SK-N-SH (cell line): ENCODE results near the gene GAPVD1. TPM values are rescaled to one million over a fixed set of nuclear protein-coding genes. Genes with fewer than 3 reads are reported as not detected.

Experiments used
- CTCF ChIA-PET: fragments of 300-600, 350-600 bp; formaldehyde crosslinking; extraction: SDS; loops from one replicate; lab custom pipeline; 2021; lab: Yijun Ruan, JAX
- POLR2A ChIA-PET: fragments of 350-600 bp; sonication (Branson Sonifier 250); formaldehyde crosslinking; extraction: SDS; loops from one replicate; lab custom pipeline; 2020; ENCODE audit warnings: antibody characterized with exemption, inconsistent platforms; lab: Yijun Ruan, JAX
- DNase-seq: peaks from one replicate; pipeline ENCODE4 v3.0.0; 2012
- H2AFZ ChIP-seq: fragments of 200-600 bp; sonication (generic); 2 replicates; pipeline ENCODE4 v1.8.1; 2016; ENCODE audit warnings: antibody characterized with exemption, mild to moderate bottlenecking, low read depth
- H3F3A ChIP-seq: fragments of 200-600 bp; sonication (generic); replicated peaks from 2 replicates; pipeline ENCODE3; 2016; ENCODE audit warnings: antibody characterized with exemption, mild to moderate bottlenecking; ENCODE audit not compliant: insufficient read depth
- H3K27ac ChIP-seq, 2 experiments: fragments of 200-500 bp in 1 of 2; fragments of 200-600 bp in 1 of 2; sonication (Bioruptor generic) in 1 of 2; sonication (generic), shearing (Covaris generic) in 1 of 2; 2 replicates each; pipeline versions ENCODE4 v1.5.1 to v1.6.1; 2014 to 2016; ENCODE audit warnings: low read depth in 2 of 2, inconsistent platforms in 1 of 2, low read length in 1 of 2, mild to moderate bottlenecking in 1 of 2, mixed read lengths in 1 of 2
- H3K27me3 ChIP-seq: fragments of 200-600 bp; sonication (generic), shearing (Covaris generic); 2 replicates; pipeline ENCODE4 v1.6.1; 2016; ENCODE audit warnings: mixed run types; ENCODE audit not compliant: insufficient read depth
- H3K36me3 ChIP-seq, 2 experiments: fragments of 200-500 bp in 1 of 2; fragments of 200-600 bp in 1 of 2; sonication (Bioruptor generic) in 1 of 2; sonication (generic) in 1 of 2; replicated peaks in 1 of 2; 2 replicates each; pipeline versions ENCODE3 to v1.5.1; 2014 to 2016; ENCODE audit warnings: low read length in 1 of 2, mild to moderate bottlenecking in 1 of 2; ENCODE audit not compliant: insufficient read depth in 2 of 2, control insufficient read depth in 1 of 2
- H3K4me1 ChIP-seq, 2 experiments: fragments of 200-500 bp in 1 of 2; fragments of 200-600 bp in 1 of 2; sonication (Bioruptor generic) in 1 of 2; sonication (generic), shearing (Covaris generic) in 1 of 2; 2 replicates each; pipeline versions ENCODE4 v1.5.1 to v1.6.1; 2014 to 2016; ENCODE audit warnings: low read depth in 1 of 2, low read length in 1 of 2, mixed run types in 1 of 2; ENCODE audit not compliant: insufficient read depth in 2 of 2, control insufficient read depth in 1 of 2
- H3K4me2 ChIP-seq: fragments of 200-600 bp; sonication (generic), shearing (Covaris generic); 2 replicates; pipeline ENCODE4 v1.6.1; 2017; ENCODE audit warnings: mixed run types
- H3K4me3 ChIP-seq, 2 experiments: fragments of 200-500 bp in 1 of 2; fragments of 200-600 bp in 1 of 2; sonication (Bioruptor generic) in 1 of 2; sonication (generic), shearing (Covaris generic) in 1 of 2; 2 replicates each; pipeline versions ENCODE4 v1.5.1 to v1.8.1; 2014 to 2016; ENCODE audit warnings: low read depth in 2 of 2, inconsistent platforms in 1 of 2, low read length in 1 of 2, mild to moderate bottlenecking in 1 of 2, mixed read lengths in 1 of 2, moderate library complexity in 1 of 2
- H3K79me2 ChIP-seq: fragments of 200-600 bp; sonication (generic); 2 replicates; pipeline ENCODE4 v1.8.1; 2017; ENCODE audit warnings: mild to moderate bottlenecking; ENCODE audit not compliant: insufficient read depth
- H3K9ac ChIP-seq: fragments of 200-600 bp; sonication (generic); 2 replicates; pipeline ENCODE4 v1.6.1; 2017; ENCODE audit warnings: mixed run types
- H3K9me2 ChIP-seq: fragments of 200-600 bp; sonication (generic); 2 replicates; pipeline ENCODE4 v1.6.1; 2017; ENCODE audit warnings: mixed run types
- H3K9me3 ChIP-seq: fragments of 200-600 bp; sonication (generic); 2 replicates; pipeline ENCODE4 v1.6.1; 2017; ENCODE audit warnings: mixed run types, mild to moderate bottlenecking, moderate library complexity
- H4K20me1 ChIP-seq: fragments of 200-600 bp; sonication (generic); 2 replicates; pipeline ENCODE4 v1.6.1; 2017; ENCODE audit warnings: mild to moderate bottlenecking, mixed run types; ENCODE audit not compliant: insufficient read depth
- EP300 ChIP-seq, 2 experiments: IDR thresholded peaks; 2 replicates each; pipeline versions ENCODE4 v1.4.0 to v1.6.1; 2012; ENCODE audit warnings: borderline replicate concordance in 1 of 2, low read depth in 1 of 2, low read length in 1 of 2
- EZH2phosphoT487 ChIP-seq: fragments of 200-600 bp; sonication (generic); IDR thresholded peaks from 2 replicates; pipeline ENCODE4 v1.6.1; 2017; ENCODE audit warnings: low read depth, mixed run types, mild to moderate bottlenecking, antibody characterized with exemption, moderate library complexity, borderline replicate concordance
- GABPA ChIP-seq: IDR thresholded peaks from 2 replicates; pipeline ENCODE4 v1.4.0; 2012; ENCODE audit warnings: low read depth, mild to moderate bottlenecking
- JUND ChIP-seq: IDR thresholded peaks from 2 replicates; pipeline ENCODE4 v1.4.0; 2012
- NFIC ChIP-seq: IDR thresholded peaks from 2 replicates; pipeline ENCODE4 v1.4.0; 2012; ENCODE audit warnings: borderline replicate concordance
- NRF1 ChIP-seq: IDR thresholded peaks from 2 replicates; pipeline ENCODE4 v1.6.1; 2012; ENCODE audit warnings: low read depth, mild to moderate bottlenecking, low read length
- RFX5 ChIP-seq: IDR thresholded peaks from 2 replicates; pipeline ENCODE4 v1.6.1; 2012; ENCODE audit warnings: mild to moderate bottlenecking, improper control_type of control experiment, low read length
- SMC3 ChIP-seq: IDR thresholded peaks from 2 replicates; pipeline ENCODE4 v1.6.1; 2012; ENCODE audit warnings: low read depth, low read length, improper control_type of control experiment
- TAF1 ChIP-seq: IDR thresholded peaks from 2 replicates; pipeline ENCODE4 v1.6.1; 2012; ENCODE audit warnings: low read depth, mild to moderate bottlenecking, low read length, moderate library complexity, borderline replicate concordance
- TCF12 ChIP-seq: IDR thresholded peaks from 2 replicates; pipeline ENCODE4 v1.4.0; 2012
- TEAD4 ChIP-seq: IDR thresholded peaks from 2 replicates; pipeline ENCODE4 v1.4.0; 2012; ENCODE audit warnings: mild to moderate bottlenecking, borderline replicate concordance; ENCODE audit not compliant: insufficient read depth
- WGBS: methylation state at CpG from one replicate; pipeline ENCODE4 v1.1.6; 2017; ENCODE audit warnings: low lambda C conversion rate; 5-methylcytosine and 5-hydroxymethylcytosine counted together
- polyA plus RNA-seq, 3 experiments: library from polyadenylated mRNA; depleted of rRNA; stranded (reverse); fragments of >200 nt; gene quantifications; 2 replicates each; pipeline ENCODE4 v1.2.3, GENCODE V29; 2012
- TF ChIP-seq, protein P1 (sequence below): IDR thresholded peaks from 2 replicates; pipeline ENCODE4; 2012
- TF ChIP-seq, protein P2 (sequence below): IDR thresholded peaks from 2 replicates; pipeline ENCODE4 v1.6.1; 2012; ENCODE audit warnings: mild to moderate bottlenecking, low read depth, low read length, moderate library complexity
- TF ChIP-seq, protein P3 (sequence below): fragments of 200-600 bp; sonication (generic); IDR thresholded peaks from 2 replicates; pipeline ENCODE4 v1.6.1; 2017; ENCODE audit warnings: antibody characterized with exemption, mild to moderate bottlenecking, moderate library complexity

The GAPVD1 gene
- polyA plus RNA-seq, 1 of the 3 experiments (the other 2 are of a cell fraction) = 10.5 TPM

DNA sequence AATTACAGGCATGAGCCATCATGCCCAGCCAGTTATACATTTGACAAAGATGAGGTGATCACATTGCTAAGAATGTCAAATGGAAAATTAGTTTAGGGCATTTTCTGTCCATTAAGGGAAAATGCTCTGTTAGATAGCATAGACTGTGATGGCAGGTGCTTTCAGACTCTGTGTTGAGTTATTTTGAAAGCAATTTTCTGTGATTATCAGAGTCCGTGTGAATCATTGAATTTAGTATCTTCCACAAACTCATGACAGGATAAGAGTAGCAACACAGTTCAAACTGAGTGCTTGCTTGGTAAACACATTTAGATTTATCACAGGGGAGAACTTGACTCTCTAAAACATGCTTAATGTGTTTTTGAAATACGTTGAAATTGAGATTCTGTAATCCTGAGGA lies 69.0 kb downstream of the GAPVD1 start:
- TF ChIP-seq EP300 (IDR thresholded peaks at IDR 0.05; ENCODE audit: borderline replicate concordance in 1 of 2, low read depth in 1 of 2, low read length in 1 of 2) (no peak), GABPA (no peak)
- TF ChIP-seq, protein P1, sequence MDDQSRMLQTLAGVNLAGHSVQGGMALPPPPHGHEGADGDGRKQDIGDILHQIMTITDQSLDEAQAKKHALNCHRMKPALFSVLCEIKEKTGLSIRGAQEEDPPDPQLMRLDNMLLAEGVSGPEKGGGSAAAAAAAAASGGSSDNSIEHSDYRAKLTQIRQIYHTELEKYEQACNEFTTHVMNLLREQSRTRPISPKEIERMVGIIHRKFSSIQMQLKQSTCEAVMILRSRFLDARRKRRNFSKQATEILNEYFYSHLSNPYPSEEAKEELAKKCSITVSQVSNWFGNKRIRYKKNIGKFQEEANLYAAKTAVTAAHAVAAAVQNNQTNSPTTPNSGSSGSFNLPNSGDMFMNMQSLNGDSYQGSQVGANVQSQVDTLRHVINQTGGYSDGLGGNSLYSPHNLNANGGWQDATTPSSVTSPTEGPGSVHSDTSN = no peak
- Histone ChIP-seq H3F3A (no peaks in the 10 kb centered on the region), H3K4me3 (no peak overlapping the region), H3K79me2 (no peaks in the 10 kb centered on the region), H3K9me3 (no peaks in the 10 kb centered on the region), H3K9ac (no peak overlapping the region), H2AFZ (no peak overlapping the region), H3K27me3 (no peaks in the 10 kb centered on the region), H3K9me2 (no peaks in the 10 kb centered on the region), H3K4me1 (no peaks in the 10 kb centered on the region), H3K27ac (no peak overlapping the region), H3K4me2 (no peak overlapping the region), H3K36me3 (peaks cover 35 to 56% of the 10 kb centered on the region in 2 experiments), H4K20me1 (no peaks in the 10 kb centered on the region)
- WGBS = 89% methylated on average over 2 of the region's 2 CpGs
- DNase-seq = no peak
- POLR2A ChIA-PET = interaction anchor here (0.6 kb wide), 1 partner anchor 65 kb away, joined by 6 read pairs; no protein-coding TSS in a partner anchor
- CTCF ChIA-PET = no interaction called here

DNA sequence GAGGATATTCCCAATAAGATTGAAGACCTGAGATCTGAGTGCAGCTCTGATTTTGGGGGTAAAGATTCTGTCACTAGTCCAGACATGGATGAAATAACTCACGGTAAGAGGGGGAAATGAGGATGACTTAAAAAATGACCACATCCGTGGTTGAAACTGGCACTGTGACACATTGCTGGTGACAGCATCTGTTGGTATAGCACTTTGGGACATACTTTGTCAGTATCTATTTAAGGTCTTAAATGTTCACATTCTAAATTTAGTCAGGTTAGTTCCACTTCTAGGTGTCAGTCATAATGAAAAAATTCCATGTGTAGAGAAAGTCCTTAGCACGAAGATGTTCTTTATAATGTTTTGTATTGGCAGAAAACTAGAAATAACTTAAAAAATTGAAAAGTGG lies 70.9 kb downstream of the GAPVD1 start:
- Histone ChIP-seq H3K27me3 (no peaks in the 10 kb centered on the region), H3K79me2 (no peaks in the 10 kb centered on the region), H3K9me2 (no peaks in the 10 kb centered on the region), H3K4me1 (no peaks in the 10 kb centered on the region), H4K20me1 (no peaks in the 10 kb centered on the region), H3F3A (no peaks in the 10 kb centered on the region), H3K4me3 (no peak overlapping the region), H2AFZ (no peak overlapping the region), H3K4me2 (no peak overlapping the region), H3K27ac (no peak overlapping the region), H3K9ac (no peak overlapping the region), H3K36me3 (peaks cover 34 to 47% of the 10 kb centered on the region in 2 experiments), H3K9me3 (no peaks in the 10 kb centered on the region)
- POLR2A ChIA-PET = no interaction called here
- no peak for TF ChIP-seq TAF1
- DNase-seq = no peak
- CTCF ChIA-PET = interaction anchor here (1.2 kb wide), 1 partner anchor 42 kb away, joined by 3 read pairs; no protein-coding TSS in a partner anchor
- WGBS = 95% methylated on average over 3 of the region's 3 CpGs

DNA sequence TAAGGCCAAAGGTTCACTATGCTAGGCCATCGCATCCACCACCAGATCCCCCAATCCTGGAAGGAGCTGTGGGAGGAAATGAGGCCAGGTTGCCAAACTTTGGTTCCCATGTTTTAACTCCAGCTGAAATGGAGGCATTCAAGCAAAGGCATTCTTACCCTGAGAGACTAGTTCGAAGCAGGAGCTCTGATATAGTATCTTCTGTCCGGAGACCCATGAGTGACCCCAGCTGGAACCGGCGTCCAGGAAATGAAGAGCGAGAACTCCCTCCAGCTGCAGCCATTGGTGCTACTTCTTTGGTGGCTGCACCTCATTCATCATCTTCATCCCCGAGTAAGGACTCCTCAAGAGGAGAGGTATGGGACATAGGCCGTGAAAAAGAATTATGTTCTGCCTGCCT lies 75.6 kb downstream of the GAPVD1 start:
- no peak overlapping the region for H3K4me3 ChIP-seq
- no peaks in the 10 kb centered on the region for H3K9me2 ChIP-seq
- DNase-seq = no peak
- peaks cover under 1% of the 10 kb centered on the region for H3F3A ChIP-seq
- 96% methylated on average over 8 of the region's 8 CpGs for WGBS
- H3K4me2 ChIP-seq = no peak overlapping the region
- TF ChIP-seq NRF1 (no peak), SMC3 (no peak), EZH2phosphoT487 (no peak), TCF12 (no peak), NFIC (no peak), JUND (no peak), RFX5 (no peak), TAF1 (no peak), TEAD4 (no peak)
- TF ChIP-seq, protein P1 = no peak
- TF ChIP-seq, protein P2, sequence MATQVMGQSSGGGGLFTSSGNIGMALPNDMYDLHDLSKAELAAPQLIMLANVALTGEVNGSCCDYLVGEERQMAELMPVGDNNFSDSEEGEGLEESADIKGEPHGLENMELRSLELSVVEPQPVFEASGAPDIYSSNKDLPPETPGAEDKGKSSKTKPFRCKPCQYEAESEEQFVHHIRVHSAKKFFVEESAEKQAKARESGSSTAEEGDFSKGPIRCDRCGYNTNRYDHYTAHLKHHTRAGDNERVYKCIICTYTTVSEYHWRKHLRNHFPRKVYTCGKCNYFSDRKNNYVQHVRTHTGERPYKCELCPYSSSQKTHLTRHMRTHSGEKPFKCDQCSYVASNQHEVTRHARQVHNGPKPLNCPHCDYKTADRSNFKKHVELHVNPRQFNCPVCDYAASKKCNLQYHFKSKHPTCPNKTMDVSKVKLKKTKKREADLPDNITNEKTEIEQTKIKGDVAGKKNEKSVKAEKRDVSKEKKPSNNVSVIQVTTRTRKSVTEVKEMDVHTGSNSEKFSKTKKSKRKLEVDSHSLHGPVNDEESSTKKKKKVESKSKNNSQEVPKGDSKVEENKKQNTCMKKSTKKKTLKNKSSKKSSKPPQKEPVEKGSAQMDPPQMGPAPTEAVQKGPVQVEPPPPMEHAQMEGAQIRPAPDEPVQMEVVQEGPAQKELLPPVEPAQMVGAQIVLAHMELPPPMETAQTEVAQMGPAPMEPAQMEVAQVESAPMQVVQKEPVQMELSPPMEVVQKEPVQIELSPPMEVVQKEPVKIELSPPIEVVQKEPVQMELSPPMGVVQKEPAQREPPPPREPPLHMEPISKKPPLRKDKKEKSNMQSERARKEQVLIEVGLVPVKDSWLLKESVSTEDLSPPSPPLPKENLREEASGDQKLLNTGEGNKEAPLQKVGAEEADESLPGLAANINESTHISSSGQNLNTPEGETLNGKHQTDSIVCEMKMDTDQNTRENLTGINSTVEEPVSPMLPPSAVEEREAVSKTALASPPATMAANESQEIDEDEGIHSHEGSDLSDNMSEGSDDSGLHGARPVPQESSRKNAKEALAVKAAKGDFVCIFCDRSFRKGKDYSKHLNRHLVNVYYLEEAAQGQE = no peak
- TF ChIP-seq, protein P3, sequence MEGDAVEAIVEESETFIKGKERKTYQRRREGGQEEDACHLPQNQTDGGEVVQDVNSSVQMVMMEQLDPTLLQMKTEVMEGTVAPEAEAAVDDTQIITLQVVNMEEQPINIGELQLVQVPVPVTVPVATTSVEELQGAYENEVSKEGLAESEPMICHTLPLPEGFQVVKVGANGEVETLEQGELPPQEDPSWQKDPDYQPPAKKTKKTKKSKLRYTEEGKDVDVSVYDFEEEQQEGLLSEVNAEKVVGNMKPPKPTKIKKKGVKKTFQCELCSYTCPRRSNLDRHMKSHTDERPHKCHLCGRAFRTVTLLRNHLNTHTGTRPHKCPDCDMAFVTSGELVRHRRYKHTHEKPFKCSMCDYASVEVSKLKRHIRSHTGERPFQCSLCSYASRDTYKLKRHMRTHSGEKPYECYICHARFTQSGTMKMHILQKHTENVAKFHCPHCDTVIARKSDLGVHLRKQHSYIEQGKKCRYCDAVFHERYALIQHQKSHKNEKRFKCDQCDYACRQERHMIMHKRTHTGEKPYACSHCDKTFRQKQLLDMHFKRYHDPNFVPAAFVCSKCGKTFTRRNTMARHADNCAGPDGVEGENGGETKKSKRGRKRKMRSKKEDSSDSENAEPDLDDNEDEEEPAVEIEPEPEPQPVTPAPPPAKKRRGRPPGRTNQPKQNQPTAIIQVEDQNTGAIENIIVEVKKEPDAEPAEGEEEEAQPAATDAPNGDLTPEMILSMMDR = no peak
- H3K27me3 ChIP-seq = no peaks in the 10 kb centered on the region
- no peaks in the 10 kb centered on the region for H3K4me1 ChIP-seq
- H3K9me3 ChIP-seq = no peaks in the 10 kb centered on the region
- POLR2A ChIA-PET = no interaction called here
- CTCF ChIA-PET = no interaction called here
- H3K36me3 ChIP-seq = peaks cover 41 to 44% of the 10 kb centered on the region in 2 experiments
- no peaks in the 10 kb centered on the region for H4K20me1 ChIP-seq
- no peaks in the 10 kb centered on the region for H3K79me2 ChIP-seq
- H3K9ac ChIP-seq = no peak overlapping the region
- no peak overlapping the region for H2AFZ ChIP-seq
- no peak overlapping the region for H3K27ac ChIP-seq
